GM23338 (cell line): ENCODE measurements around the gene SDC3.

Experiments used
- CREB1 ChIP-seq: fragments of 250-450 bp; sonication (Bioruptor Pico); IDR thresholded peaks from 2 replicates; pipeline ENCODE4 v1.5.0; 2020; ENCODE audit warnings: low read depth, mild to moderate bottlenecking, moderate library complexity
- CTCF ChIP-seq, 2 experiments: fragments of 200-600 bp in 1 of 2; sonication (generic) in 1 of 2; conservative IDR thresholded peaks; 2 replicates each; pipeline versions ENCODE4 v1.5.1 to v1.6.1; 2016 to 2017; ENCODE audit warnings: antibody characterized with exemption in 2 of 2, low read depth in 2 of 2, mild to moderate bottlenecking in 2 of 2, moderate library complexity in 1 of 2
- EZH2 ChIP-seq: fragments of 200-600 bp; sonication (generic); IDR thresholded peaks from one replicate; pipeline ENCODE4 v1.8.0; 2017; ENCODE audit warnings: antibody characterized with exemption, mild to moderate bottlenecking, low read depth; ENCODE audit not compliant: unreplicated experiment
- EZH2phosphoT487 ChIP-seq: fragments of 200-600 bp; sonication (generic); IDR thresholded peaks from one replicate; pipeline ENCODE4 v1.8.1; 2018; ENCODE audit warnings: antibody characterized with exemption; ENCODE audit not compliant: unreplicated experiment
- POLR2AphosphoS5 ChIP-seq: IDR thresholded peaks from 2 replicates; pipeline ENCODE4 v1.6.1; 2016; ENCODE audit warnings: antibody characterized with exemption, low read depth
- REST ChIP-seq: IDR thresholded peaks from one replicate; pipeline ENCODE4 v1.6.1; 2018; ENCODE audit warnings: antibody characterized with exemption; ENCODE audit not compliant: unreplicated experiment

- TF ChIP-seq POLR2AphosphoS5 (no peak), CTCF (conservative IDR thresholded peaks at IDR 0.05; ENCODE audit: low read depth in 2 of 2) (no peak), REST (no peak), EZH2 (no peak), EZH2phosphoT487 (no peak), CREB1 (CRISPR knock-in tag) (no peak)
These were observed 31.2 kb downstream of the SDC3 start for GRCh38 chr1:30877205-30877912.
